H9 (cell line): ENCODE results near the gene CR1L. TPM values are rescaled to one million over a fixed set of nuclear protein-coding genes. Genes with fewer than 3 reads are reported as not detected.
"Not testable (repeated sequence)": the region's sequence is repeated elsewhere in the genome, so short reads cannot be mapped to it uniquely, and the experiment has no call there.

Experiments
- DNase-seq: peaks from one replicate; pipeline ENCODE4 v3.0.0-alpha.2; 2017
- H2AFZ ChIP-seq: one replicate; pipeline ENCODE4 v1.6.1; 2013; ENCODE audit warnings: mild to moderate bottlenecking, low read length, control low read depth, moderate library complexity
- H2AK5ac ChIP-seq: 2 replicates; pipeline ENCODE4 v1.6.1; 2013; ENCODE audit warnings: low read length, control low read depth, mixed read lengths; ENCODE audit not compliant: insufficient read length
- H2BK120ac ChIP-seq: one replicate; pipeline ENCODE4 v1.6.1; 2013; ENCODE audit warnings: low read depth, mild to moderate bottlenecking, low read length, control low read depth, inconsistent platforms; ENCODE audit not compliant: poor library complexity, severe bottlenecking
- H2BK12ac ChIP-seq: 2 replicates; pipeline ENCODE4 v1.6.1; 2013; ENCODE audit warnings: low read length, control low read depth, mixed read lengths, low read depth; ENCODE audit not compliant: insufficient read length
- H2BK15ac ChIP-seq: 2 replicates; pipeline ENCODE4 v1.6.1; 2013; ENCODE audit warnings: low read depth, low read length, control low read depth
- H2BK20ac ChIP-seq: one replicate; pipeline ENCODE4 v1.6.1; 2013; ENCODE audit warnings: low read depth, mild to moderate bottlenecking, low read length, control low read depth, inconsistent platforms; ENCODE audit not compliant: poor library complexity, severe bottlenecking
- H2BK5ac ChIP-seq: 2 replicates; pipeline ENCODE4 v1.6.1; 2013; ENCODE audit warnings: low read length, control low read depth, mixed read lengths; ENCODE audit not compliant: insufficient read length
- H3K14ac ChIP-seq: 2 replicates; pipeline ENCODE4 v1.6.1; 2013; ENCODE audit warnings: low read length, control low read depth; ENCODE audit not compliant: insufficient read depth
- H3K18ac ChIP-seq: 2 replicates; pipeline ENCODE4 v1.6.1; 2013; ENCODE audit warnings: low read depth, mild to moderate bottlenecking, mixed read lengths, low read length, control low read depth; ENCODE audit not compliant: insufficient read length
- H3K23ac ChIP-seq: 2 replicates; pipeline ENCODE4 v1.6.1; 2013; ENCODE audit warnings: low read length, control low read depth, mixed read lengths, low read depth; ENCODE audit not compliant: insufficient read length
- H3K23me2 ChIP-seq: 2 replicates; pipeline ENCODE4 v1.6.1; 2013; ENCODE audit warnings: low read depth, mild to moderate bottlenecking, mixed read lengths, low read length, control low read depth; ENCODE audit not compliant: insufficient read length, poor library complexity, severe bottlenecking
- H3K27ac ChIP-seq: 2 replicates; pipeline ENCODE4 v1.5.1; 2013; ENCODE audit warnings: low read length, control low read depth, mixed read lengths, low read depth; ENCODE audit not compliant: insufficient read length
- H3K27me3 ChIP-seq: 2 replicates; pipeline ENCODE4 v1.6.1; 2013; ENCODE audit warnings: low read length, control low read depth, inconsistent platforms; ENCODE audit not compliant: insufficient read depth
- H3K4ac ChIP-seq: 2 replicates; pipeline ENCODE4 v1.6.1; 2013; ENCODE audit warnings: low read depth, mild to moderate bottlenecking, control low read depth, inconsistent platforms, low read length, moderate library complexity
- H3K4me1 ChIP-seq: 2 replicates; pipeline ENCODE4 v1.6.1; 2013; ENCODE audit warnings: low read length, control low read depth, inconsistent platforms; ENCODE audit not compliant: insufficient read depth
- H3K4me2 ChIP-seq: 2 replicates; pipeline ENCODE4 v1.6.1; 2013; ENCODE audit warnings: low read length, control low read depth, mixed read lengths; ENCODE audit not compliant: insufficient read length, insufficient read depth
- H3K56ac ChIP-seq: 2 replicates; pipeline ENCODE4 v1.6.1; 2013; ENCODE audit warnings: low read depth, mild to moderate bottlenecking, mixed read lengths, low read length, control low read depth; ENCODE audit not compliant: insufficient read length
- H3K79me1 ChIP-seq: 2 replicates; pipeline ENCODE4 v1.6.1; 2013; ENCODE audit warnings: low read depth, mild to moderate bottlenecking, moderate library complexity, low read length, control low read depth, inconsistent platforms; ENCODE audit not compliant: insufficient read depth, poor library complexity, severe bottlenecking
- H3K79me2 ChIP-seq: 2 replicates; pipeline ENCODE4 v1.6.1; 2013; ENCODE audit warnings: low read length, control low read depth, inconsistent platforms; ENCODE audit not compliant: insufficient read depth
- H3K9ac ChIP-seq: 2 replicates; pipeline ENCODE4 v1.6.1; 2013; ENCODE audit warnings: low read length, control low read depth, mixed read lengths; ENCODE audit not compliant: insufficient read length; ENCODE audit errors: extremely low read depth
- H3K9me3 ChIP-seq: one replicate; pipeline ENCODE4 v1.6.1; 2013; ENCODE audit warnings: low read depth, low read length, inconsistent platforms; ENCODE audit not compliant: control insufficient read depth
- H3T11ph ChIP-seq: one replicate; pipeline ENCODE4 v1.6.1; 2013; ENCODE audit warnings: mild to moderate bottlenecking, low read length, control low read depth, inconsistent platforms
- H4K20me1 ChIP-seq: one replicate; pipeline ENCODE4 v1.6.1; 2013; ENCODE audit not compliant: control insufficient read depth, insufficient read length, insufficient read depth
- H4K5ac ChIP-seq: 2 replicates; pipeline ENCODE4 v1.6.1; 2013; ENCODE audit warnings: low read depth, mild to moderate bottlenecking, mixed read lengths, low read length, control low read depth; ENCODE audit not compliant: insufficient read length
- H4K8ac ChIP-seq: replicated peaks from 2 replicates; pipeline ENCODE4 v1.6.1; 2013; ENCODE audit warnings: low read length, control low read depth, mixed read lengths, low read depth; ENCODE audit not compliant: insufficient read length
- H4K91ac ChIP-seq: 2 replicates; pipeline ENCODE4 v1.6.1; 2013; ENCODE audit warnings: low read depth, mild to moderate bottlenecking, moderate library complexity, mixed read lengths, low read length, control low read depth; ENCODE audit not compliant: insufficient read length
- H3K27ac Mint-ChIP-seq, 3 experiments: 2 replicates in 2 of 3; 3 replicates in 1 of 3; pipeline ENCODE4 v1.8.0; 2020 to 2021; ENCODE audit warnings: mixed read lengths in 3 of 3, mild to moderate bottlenecking in 1 of 3, moderate library complexity in 1 of 3
- H3K27me3 Mint-ChIP-seq: 2 replicates; pipeline ENCODE4 v1.8.0; 2021; ENCODE audit warnings: low read depth, mild to moderate bottlenecking, moderate library complexity, mixed read lengths
- H3K36me3 Mint-ChIP-seq, 3 experiments: 2 replicates in 2 of 3; 3 replicates in 1 of 3; pipeline ENCODE4 v1.8.0; 2020 to 2021; ENCODE audit warnings: low read depth in 3 of 3, mixed read lengths in 3 of 3; ENCODE audit not compliant: insufficient read depth in 1 of 3
- H3K4me1 Mint-ChIP-seq, 2 experiments: 2 replicates each; pipeline ENCODE4 v1.8.0; 2020; ENCODE audit warnings: mixed read lengths in 2 of 2
- H3K4me3 Mint-ChIP-seq, 2 experiments: 2 replicates in 1 of 2; 3 replicates in 1 of 2; pipeline ENCODE4 v1.8.0; 2020 to 2021; ENCODE audit warnings: mild to moderate bottlenecking in 2 of 2, mixed read lengths in 2 of 2, moderate library complexity in 1 of 2
- H3K9me3 Mint-ChIP-seq, 2 experiments: 2 replicates in 1 of 2; 3 replicates in 1 of 2; pipeline ENCODE4 v1.8.0; 2020; ENCODE audit warnings: mild to moderate bottlenecking in 2 of 2, mixed read lengths in 2 of 2, moderate library complexity in 1 of 2
- WGBS: extraction: QIAGEN DNeasy Blood & Tissue Kit; methylation state at CpG from one replicate; pipeline ENCODE4 v1.1.7; 2013; ENCODE audit warnings: missing lambda C conversion rate, low lambda C conversion rate, mixed read lengths; ENCODE audit not compliant: insufficient read length; ENCODE audit errors: extremely low coverage; 5-methylcytosine and 5-hydroxymethylcytosine counted together
- total RNA-seq: library from RNA; stranded (reverse); gene quantifications from 2 replicates; pipeline ENCODE4 v1.2.1, GENCODE V29; 2021
- TF ChIP-seq, protein P1 (sequence below): fragments of 200-600 bp; sonication (generic); conservative IDR thresholded peaks from 3 replicates; pipeline ENCODE4 v1.8.0; 2021; ENCODE audit warnings: antibody characterized with exemption, mild to moderate bottlenecking

Gene CR1L
- total RNA-seq, 1 experiment from 2014 or later: 0.37 TPM

DNA sequence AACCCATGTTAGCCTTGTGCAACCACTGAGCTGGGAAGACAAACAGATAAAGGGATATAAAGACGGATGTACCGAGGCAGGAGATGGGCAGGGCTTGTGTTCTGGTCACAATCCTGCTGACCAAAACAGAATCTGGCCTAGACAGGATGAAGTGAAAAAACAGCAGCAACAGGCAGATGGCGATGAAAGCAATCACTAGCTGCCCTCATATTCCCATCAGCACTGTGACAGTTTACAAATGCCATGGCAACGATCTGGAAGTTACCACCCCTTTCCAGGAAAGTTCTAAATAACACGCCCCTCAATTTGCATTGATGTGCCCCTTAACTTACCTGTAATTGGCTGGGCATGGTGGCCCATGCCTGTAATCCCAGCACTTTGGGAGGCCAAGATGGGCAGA, 66.4 kb downstream of the CR1L start:
- no peak overlapping the region for H3K18ac ChIP-seq
- WGBS: no CpG with 5 or more reads among the region's 5 CpGs
- no peak overlapping the region for H2AK5ac ChIP-seq
- no peaks in the 10 kb centered on the region for H3K79me1 ChIP-seq
- H3K4ac ChIP-seq: no peak overlapping the region
- H4K5ac ChIP-seq: no peak overlapping the region
- peaks cover 0 to 8% (median 0%) of the 10 kb centered on the region in 3 experiments; a peak in 2 of 7 replicates for H3K36me3 Mint-ChIP-seq
- H3K27ac ChIP-seq: no peak overlapping the region
- H3K14ac ChIP-seq: no peak overlapping the region
- H3K23me2 ChIP-seq: no peaks in the 10 kb centered on the region
- no peak overlapping the region for H3K9ac ChIP-seq
- no peaks in the 10 kb centered on the region for H3K27me3 ChIP-seq
- no peak overlapping the region for H2BK20ac ChIP-seq
- DNase-seq: peak; percentile 73
- H3K4me1 Mint-ChIP-seq: no peaks in the 10 kb centered on the region
- H4K91ac ChIP-seq: no peak overlapping the region
- peaks cover 0 to 5% of the 10 kb centered on the region in 2 experiments; a peak in 1 of 5 replicates for H3K9me3 Mint-ChIP-seq
- no peak overlapping the region for H3K4me3 Mint-ChIP-seq
- H3K27ac Mint-ChIP-seq: no peak overlapping the region
- H2BK120ac ChIP-seq: no peak overlapping the region
- no peaks in the 10 kb centered on the region for H3K4me1 ChIP-seq
- H3K23ac ChIP-seq: no peak overlapping the region
- no peaks in the 10 kb centered on the region for H3K9me3 ChIP-seq
- H3K56ac ChIP-seq: no peak overlapping the region
- H4K20me1 ChIP-seq: no peaks in the 10 kb centered on the region
- H2AFZ ChIP-seq: no peak overlapping the region
- no peaks in the 10 kb centered on the region for H3K79me2 ChIP-seq
- H3K4me2 ChIP-seq: no peak overlapping the region
- TF ChIP-seq, protein P1, sequence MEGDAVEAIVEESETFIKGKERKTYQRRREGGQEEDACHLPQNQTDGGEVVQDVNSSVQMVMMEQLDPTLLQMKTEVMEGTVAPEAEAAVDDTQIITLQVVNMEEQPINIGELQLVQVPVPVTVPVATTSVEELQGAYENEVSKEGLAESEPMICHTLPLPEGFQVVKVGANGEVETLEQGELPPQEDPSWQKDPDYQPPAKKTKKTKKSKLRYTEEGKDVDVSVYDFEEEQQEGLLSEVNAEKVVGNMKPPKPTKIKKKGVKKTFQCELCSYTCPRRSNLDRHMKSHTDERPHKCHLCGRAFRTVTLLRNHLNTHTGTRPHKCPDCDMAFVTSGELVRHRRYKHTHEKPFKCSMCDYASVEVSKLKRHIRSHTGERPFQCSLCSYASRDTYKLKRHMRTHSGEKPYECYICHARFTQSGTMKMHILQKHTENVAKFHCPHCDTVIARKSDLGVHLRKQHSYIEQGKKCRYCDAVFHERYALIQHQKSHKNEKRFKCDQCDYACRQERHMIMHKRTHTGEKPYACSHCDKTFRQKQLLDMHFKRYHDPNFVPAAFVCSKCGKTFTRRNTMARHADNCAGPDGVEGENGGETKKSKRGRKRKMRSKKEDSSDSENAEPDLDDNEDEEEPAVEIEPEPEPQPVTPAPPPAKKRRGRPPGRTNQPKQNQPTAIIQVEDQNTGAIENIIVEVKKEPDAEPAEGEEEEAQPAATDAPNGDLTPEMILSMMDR: peak; percentile 39; the same call in 2 of the 3 replicates
- H3T11ph ChIP-seq: no peak overlapping the region
- no peak overlapping the region for H2BK5ac ChIP-seq
- H2BK15ac ChIP-seq: no peak overlapping the region
- no peak overlapping the region for H4K8ac ChIP-seq
- H3K27me3 Mint-ChIP-seq: no peaks in the 10 kb centered on the region; the same call in 1 of the 2 replicates
- H2BK12ac ChIP-seq: no peak overlapping the region

- H3T11ph ChIP-seq, H3K9me3 Mint-ChIP-seq, H3K23me2 ChIP-seq, H3K4me2 ChIP-seq, H4K20me1 ChIP-seq, H3K36me3 Mint-ChIP-seq, H3K27me3 Mint-ChIP-seq, H3K23ac ChIP-seq, H3K56ac ChIP-seq, H2AK5ac ChIP-seq, H2BK20ac ChIP-seq, DNase-seq, H3K4me1 Mint-ChIP-seq, H2BK5ac ChIP-seq, H3K4me1 ChIP-seq, H3K9ac ChIP-seq, H4K8ac ChIP-seq, H3K27ac ChIP-seq, H2BK15ac ChIP-seq, H4K91ac ChIP-seq, H3K4ac ChIP-seq, H3K79me2 ChIP-seq, H2AFZ ChIP-seq, H3K79me1 ChIP-seq, H2BK12ac ChIP-seq, H3K9me3 ChIP-seq, H3K14ac ChIP-seq, H3K27me3 ChIP-seq, H4K5ac ChIP-seq, H3K27ac Mint-ChIP-seq, H3K4me3 Mint-ChIP-seq, H3K18ac ChIP-seq, H2BK120ac ChIP-seq: not testable (repeated sequence)
- WGBS: no CpG with 5 or more reads among the region's 3 CpGs
These were observed 67.8 kb downstream of the CR1L start for GRCh38 chr1:207712701-207713100.
